SW 1271 (cell line): ENCODE data around the gene CACNA1A.
A peak's percentile ranks its signal among the peaks of the same experiment; 100 is the strongest.
"Not testable (repeated sequence)": the region's sequence is repeated elsewhere in the genome, so short reads cannot be mapped to it uniquely, and the experiment has no call there.

Experiments
- DNase-seq, 2 experiments: peaks; one replicate each; lab custom pipeline; 2025; lab: John Stamatoyannopoulos, UW

CACNA1A gene

GRCh38 chr19:13427273-13428051 is 78.8 kb downstream of the CACNA1A start:
- no peak for DNase-seq

- not testable (repeated sequence) for DNase-seq
These were observed 80.4 kb downstream of the CACNA1A start for GRCh38 chr19:13425875-13426274.

GRCh38 chr19:13425151-13425550 is 81.1 kb downstream of the CACNA1A start:
- no peak for DNase-seq

- no peak for DNase-seq
These were observed 85.5 kb downstream of the CACNA1A start for GRCh38 chr19:13420780-13421179.

DNA sequence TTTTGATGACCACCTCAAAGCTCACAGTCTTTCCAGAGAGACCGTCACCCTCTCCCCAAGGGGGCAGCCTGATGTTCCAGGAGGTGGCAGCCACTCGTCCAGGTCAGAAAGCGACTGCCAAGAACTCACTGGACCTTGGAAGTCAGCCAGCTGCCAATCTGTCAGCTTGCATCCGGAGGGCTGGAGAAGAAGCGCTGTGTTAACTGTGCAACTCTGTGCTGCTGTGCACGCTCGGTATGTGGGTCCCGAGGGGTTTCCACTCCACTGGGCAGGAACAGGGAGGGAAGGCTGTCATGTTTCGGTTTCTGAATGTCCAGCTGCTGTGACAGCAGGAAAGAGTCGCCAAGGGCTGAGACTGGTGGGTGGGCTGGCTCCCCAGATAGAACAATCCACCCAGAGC is 89.2 kb downstream of the CACNA1A start:
- DNase-seq, result no peak

DNA sequence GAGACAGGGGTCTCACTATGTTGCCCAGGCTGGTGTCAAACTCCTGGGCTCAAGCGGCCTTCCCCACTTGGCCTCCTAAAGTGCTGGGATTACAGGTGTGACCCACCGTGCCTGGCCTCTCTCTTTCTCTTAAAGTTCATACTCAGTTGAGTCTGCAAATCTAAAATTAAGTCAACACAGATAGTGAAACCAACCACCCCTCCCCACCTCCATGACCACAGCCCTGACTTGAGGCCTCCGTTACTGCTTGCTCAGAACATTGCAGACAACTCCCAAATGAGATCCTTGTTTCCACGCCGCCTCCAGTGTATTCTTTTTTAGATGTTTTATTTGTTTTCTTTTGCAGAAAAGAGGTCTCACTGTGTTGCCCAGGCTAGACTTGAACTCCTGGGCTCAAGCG is 94.4 kb downstream of the CACNA1A start:
- DNase-seq, result no peak

- DNase-seq, result no peak
These were observed 95.3 kb downstream of the CACNA1A start for GRCh38 chr19:13410946-13411345.

GRCh38 chr19:13408889-13409518 is 97.3 kb downstream of the CACNA1A start:
- DNase-seq, result no peak

DNA sequence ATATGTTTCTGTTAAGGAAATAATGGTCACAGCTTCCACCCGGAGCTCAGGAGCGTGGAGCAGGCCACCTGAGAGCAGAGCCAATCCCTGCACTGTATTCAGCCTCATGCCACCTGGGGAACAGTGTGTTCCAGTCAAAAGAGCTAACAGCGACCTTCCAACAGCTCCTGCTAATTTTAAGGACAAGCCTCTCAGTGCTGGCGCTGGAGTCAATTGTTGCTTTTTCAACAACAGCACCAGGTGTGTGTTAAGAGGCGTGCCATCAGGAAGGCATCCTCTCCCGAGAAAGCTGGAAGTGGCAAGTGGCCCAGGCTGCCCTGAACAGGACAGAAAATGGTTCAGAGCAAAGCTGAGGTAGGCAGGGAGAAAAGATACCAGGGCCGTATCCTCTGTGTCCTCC is 102.0 kb downstream of the CACNA1A start:
- no peak for DNase-seq

DNA sequence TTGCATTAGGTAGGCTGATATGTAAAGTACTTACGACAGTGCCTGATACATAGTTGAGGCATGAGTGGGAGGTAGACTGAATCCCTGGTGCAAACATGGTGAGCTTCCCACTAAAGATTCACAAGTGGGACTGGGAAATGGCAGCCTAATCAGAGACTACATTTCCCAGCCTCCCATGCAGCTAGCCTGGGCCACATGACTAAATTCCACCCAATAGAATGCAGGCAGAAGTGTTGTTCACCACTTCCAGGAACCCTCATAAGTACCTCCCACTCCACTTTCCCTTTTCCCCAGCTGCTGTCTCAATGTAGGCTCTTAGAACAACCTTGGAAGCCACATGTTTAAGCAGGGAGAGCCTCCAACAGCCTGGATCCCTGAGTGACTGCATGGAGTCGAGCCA is 104.9 kb downstream of the CACNA1A start:
- peak in 1 of 2 experiments; percentile 36 for DNase-seq

GRCh38 chr19:13400296-13400695 is 106.0 kb downstream of the CACNA1A start:
- no peak for DNase-seq

DNA sequence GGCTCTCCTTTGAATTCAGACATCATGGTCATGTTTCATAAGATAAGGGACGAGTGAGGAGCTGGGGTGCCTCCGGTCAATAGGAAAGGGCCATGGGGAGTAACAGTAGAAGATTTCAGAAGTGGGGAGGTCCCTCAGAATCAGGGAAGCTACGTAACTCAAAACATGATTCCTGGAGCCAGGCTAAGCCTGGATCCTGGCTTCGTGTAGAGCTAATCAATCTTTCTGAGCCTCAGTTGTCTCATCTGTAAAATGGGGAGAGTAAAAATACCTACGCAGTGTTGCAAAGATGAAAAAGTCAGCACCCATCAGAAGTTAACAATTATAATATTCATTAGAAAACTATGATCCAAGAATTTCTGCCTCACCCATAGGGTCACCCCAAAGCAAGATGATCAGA is 106.5 kb downstream of the CACNA1A start:
- no peak for DNase-seq

DNA sequence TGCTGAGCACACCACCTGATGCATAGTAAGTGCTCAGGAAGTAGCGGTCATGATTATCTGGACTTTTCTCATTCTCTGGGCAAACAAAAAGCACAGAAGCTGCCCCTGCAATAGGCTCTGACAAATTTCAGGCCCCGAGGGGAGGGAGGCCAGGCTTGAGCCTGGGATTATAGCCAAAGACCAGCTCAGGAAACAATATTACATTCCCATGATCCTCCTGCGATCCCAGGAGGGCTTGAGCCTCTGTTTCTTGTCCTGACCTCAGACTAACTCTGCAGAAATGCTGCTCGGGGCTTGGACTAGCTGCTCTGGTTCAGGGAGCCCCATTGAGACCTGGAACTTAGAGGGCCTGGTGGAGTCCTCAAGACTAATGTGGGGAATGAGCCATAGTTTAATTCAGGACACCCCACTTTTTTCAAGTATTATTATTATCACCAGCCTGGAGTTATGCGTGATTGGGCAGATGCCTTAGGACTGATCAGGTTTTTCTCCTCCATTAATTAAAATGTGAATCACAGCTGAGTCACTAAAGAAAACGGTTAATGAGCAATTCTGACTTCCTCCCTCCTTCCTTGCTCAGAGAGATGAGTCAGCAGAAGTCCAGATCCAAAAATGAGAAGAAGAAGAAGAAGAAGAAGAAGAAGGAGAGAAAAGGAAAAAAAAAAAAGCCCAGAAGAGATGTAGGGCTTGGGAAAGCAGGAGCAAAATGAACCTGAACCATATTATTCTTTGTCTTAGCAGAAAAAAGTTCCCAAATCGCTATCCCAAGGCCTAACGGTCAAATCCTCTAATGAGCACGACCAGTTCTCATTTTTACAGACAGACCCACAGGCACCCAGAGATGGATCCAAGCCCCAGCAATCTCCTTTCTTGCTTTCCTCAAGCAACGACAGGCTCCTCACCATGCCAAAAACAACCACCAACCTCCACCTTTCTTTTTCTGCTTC is 107.2 kb downstream of the CACNA1A start:
- DNase-seq, result peak; percentile 56 to 90

DNA sequence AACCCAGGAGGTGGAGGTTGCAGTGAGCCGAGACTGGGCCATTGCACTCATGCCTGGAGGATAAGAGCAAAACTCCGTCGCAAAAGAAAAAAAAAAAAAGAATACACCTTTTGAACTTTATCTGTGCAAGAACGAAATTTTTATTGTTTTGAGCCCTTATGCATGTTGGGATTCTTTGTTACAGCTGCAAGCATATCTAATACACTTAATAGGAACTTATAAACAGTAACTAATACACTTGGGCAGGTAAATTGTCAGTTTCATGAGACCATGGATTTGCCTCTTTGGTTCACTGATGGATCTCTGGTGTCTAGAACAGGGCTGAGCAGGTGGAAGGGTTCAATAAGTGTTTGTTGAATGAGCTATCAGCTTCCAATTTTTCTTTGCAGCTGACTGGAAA is 108.1 kb downstream of the CACNA1A start:
- no peak for DNase-seq

- no peak for DNase-seq
These were observed 109.8 kb downstream of the CACNA1A start for GRCh38 chr19:13396250-13397080.

GRCh38 chr19:13382633-13382938 is 123.7 kb downstream of the CACNA1A start:
- no peak for DNase-seq

DNA sequence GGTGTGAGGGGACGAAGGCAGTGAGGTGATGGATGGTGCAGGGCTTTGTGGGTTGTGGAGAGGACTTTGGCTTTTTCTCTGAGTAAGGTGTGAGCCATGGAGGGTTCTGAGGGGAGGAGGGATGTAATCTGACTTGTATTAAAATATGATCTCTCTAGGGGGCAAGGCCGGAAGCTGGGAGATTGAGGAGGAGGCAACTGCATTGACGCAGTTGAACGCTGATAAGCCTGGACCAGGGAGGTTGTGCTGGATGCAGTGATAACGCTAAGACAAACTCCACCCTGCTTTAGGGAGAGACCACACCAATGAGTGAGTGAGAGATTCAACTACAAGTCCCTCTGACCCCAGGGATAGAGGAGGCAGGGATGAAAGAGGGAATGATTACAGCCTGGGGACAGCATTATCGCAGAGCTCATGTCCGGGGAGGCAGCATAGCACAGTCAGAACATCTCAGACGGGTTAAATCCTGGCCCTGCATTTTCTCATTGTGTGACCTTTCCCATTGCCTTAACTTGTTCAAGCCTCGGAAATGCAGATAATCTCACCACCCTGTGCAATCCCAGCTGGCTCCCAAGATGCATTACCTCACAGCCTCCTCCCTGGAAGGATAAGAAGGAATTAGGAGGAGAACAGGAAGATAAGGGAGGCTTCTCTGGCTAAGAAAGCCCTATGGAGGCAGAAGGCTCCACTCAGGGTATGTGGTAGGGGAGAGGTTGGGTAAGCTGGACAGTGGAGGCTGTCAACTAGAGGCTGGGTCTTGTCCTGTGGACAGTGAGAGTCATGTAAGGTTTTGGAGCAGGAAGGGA is 124.2 kb downstream of the CACNA1A start:
- DNase-seq, result no peak

DNA sequence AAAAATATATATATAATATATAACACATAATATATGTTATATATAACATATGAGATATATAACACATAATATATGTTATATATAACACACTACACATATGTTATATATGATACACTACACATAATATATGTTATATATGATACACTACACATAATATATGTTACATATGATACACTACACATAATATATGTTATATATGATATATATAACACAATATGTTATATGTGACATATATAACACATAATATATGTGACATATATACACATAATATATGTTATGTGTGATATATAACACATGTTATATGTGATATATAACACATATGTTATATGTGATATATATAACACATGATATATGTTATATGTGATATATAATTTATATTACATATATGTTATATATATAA is 129.7 kb downstream of the CACNA1A start:
- no peak for DNase-seq

DNA sequence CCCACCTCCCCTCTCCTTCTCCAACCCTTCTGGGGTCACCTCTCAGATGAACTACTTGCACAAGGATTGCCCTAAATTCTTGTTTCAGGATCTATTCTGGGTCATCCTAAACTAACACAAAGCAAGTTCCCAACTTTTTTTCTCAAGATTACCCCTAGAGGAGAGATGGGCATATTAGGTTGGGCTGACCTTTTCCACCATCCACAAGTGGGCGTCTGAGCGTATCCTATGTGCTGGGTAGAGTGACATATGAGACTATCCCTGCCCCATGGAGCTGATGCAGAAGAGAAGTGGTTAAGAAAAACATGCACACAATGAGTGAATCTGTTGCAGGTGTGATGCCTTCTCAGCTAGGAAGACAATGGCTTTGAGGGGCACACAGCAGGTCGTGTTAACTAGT is 132.7 kb downstream of the CACNA1A start:
- no peak for DNase-seq

DNA sequence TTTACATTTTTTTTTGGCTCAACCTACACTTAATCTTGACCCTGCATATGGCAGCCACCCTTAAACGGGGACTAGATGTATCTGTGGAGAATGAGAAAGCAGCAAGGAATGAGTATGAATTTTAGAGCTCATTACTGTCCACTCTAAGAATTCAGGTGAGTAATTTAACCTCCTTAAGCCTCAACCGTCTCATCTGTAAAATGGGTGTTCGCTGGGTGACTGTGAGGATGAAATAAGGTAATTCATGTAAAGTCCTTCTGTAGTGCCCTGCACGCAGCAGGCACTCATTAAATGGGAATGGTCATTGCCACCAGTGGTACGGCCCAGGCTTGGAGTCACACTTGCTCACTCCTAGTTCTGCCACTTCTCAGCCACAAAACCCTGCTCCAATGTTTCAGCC is 135.3 kb downstream of the CACNA1A start:
- no peak for DNase-seq

DNA sequence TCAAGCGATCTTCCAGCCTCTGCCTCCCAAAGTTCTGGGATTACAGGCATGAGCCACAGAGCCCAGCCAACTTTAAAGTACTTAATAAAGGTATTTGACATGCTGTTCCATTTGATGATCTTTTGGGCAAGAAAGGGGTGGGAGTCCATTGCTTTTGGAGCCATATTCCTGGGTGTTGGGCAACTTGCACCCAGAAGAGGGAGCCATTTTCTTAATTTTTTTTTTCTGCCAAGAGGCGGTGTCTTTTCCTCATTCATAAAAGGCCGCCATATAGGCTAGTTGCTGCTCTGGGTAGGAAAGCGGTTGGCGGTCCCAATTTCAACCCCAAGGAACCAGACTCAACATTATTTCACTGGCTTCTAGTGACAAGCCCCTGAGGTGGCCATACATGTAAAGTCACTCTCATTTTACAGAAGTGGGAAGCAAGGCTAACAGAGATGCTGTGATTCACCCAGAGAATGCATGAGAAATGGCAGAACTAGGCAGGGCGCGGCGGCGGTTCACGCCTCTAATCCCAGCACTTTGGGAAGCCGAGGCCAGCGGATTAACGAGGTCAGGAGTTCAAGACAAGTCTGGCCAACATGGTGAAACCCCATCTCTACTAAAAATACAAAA is 139.6 kb downstream of the CACNA1A start:
- peak in 1 of 2 experiments; percentile 31 for DNase-seq
